HEK293 (cell line): ENCODE results near the gene CLPX.

Source experiments
- ATF2 ChIP-seq: fragments of 450-650 bp; formaldehyde crosslinking; IDR thresholded peaks from 2 replicates; pipeline ENCODE4 v1.5.1; 2016; ENCODE audit warnings: missing biosample characterization, missing genetic modification characterization, low read depth
- CTCF ChIP-seq: fragments of 450-650 bp; formaldehyde crosslinking; IDR thresholded peaks from 2 replicates; pipeline ENCODE4 v1.5.1; 2016; ENCODE audit warnings: missing biosample characterization, missing genetic modification characterization
- ZBTB26 ChIP-seq: fragments of 450-650 bp; formaldehyde crosslinking; optimal IDR thresholded peaks from 2 replicates; pipeline ENCODE3; 2016; ENCODE audit warnings: missing biosample characterization, mild to moderate bottlenecking, missing genetic modification characterization
- ZNF23 ChIP-seq: fragments of 450-650 bp; formaldehyde crosslinking; IDR thresholded peaks from 2 replicates; pipeline ENCODE4 v1.5.1; 2016; ENCODE audit warnings: missing biosample characterization, missing genetic modification characterization, borderline replicate concordance
- ZNF280C ChIP-seq: fragments of 450-650 bp; formaldehyde crosslinking; IDR thresholded peaks from 2 replicates; pipeline ENCODE4 v1.5.1; 2016; ENCODE audit warnings: missing biosample characterization, missing genetic modification characterization
- ZNF335 ChIP-seq: fragments of 450-650 bp; formaldehyde crosslinking; conservative IDR thresholded peaks from 2 replicates; pipeline ENCODE4 v1.5.1; 2016; ENCODE audit warnings: missing biosample characterization, missing genetic modification characterization
- ZNF416 ChIP-seq: fragments of 450-650 bp; formaldehyde crosslinking; IDR thresholded peaks from 2 replicates; pipeline ENCODE4 v1.5.1; 2016; ENCODE audit warnings: missing biosample characterization, missing genetic modification characterization
- ZNF654 ChIP-seq: fragments of 450-650 bp; formaldehyde crosslinking; IDR thresholded peaks from 2 replicates; pipeline ENCODE4 v1.5.1; 2016; ENCODE audit warnings: low read depth, missing biosample characterization, missing genetic modification characterization
- ZNF747 ChIP-seq: fragments of 450-650 bp; formaldehyde crosslinking; IDR thresholded peaks from 2 replicates; pipeline ENCODE4 v1.5.1; 2016; ENCODE audit warnings: missing biosample characterization, missing genetic modification characterization
- ZSCAN18 ChIP-seq: fragments of 450-650 bp; formaldehyde crosslinking; IDR thresholded peaks from 2 replicates; pipeline ENCODE4 v1.5.1; 2016; ENCODE audit warnings: missing biosample characterization, missing genetic modification characterization

GRCh38 chr15:65221697-65222096, 36.6 kb upstream of the CLPX start:
- no peak for TF ChIP-seq ZNF654 (tag by site-specific recombination)
- no peak for TF ChIP-seq ZSCAN18 (tag by site-specific recombination)
- no peak for TF ChIP-seq ZBTB26 (tag by site-specific recombination)
- no peak for TF ChIP-seq ZNF280C
- TF ChIP-seq CTCF (tag by site-specific recombination): no peak
- TF ChIP-seq ZNF747 (tag by site-specific recombination): no peak
- TF ChIP-seq ZNF416 (tag by site-specific recombination): no peak
- TF ChIP-seq ZNF23: no peak
- no peak for TF ChIP-seq ATF2 (tag by site-specific recombination)
- no peak for TF ChIP-seq ZNF335 (tag by site-specific recombination)
